ENCODE measurements around the gene PODXL. TPM values are rescaled to one million over a fixed set of nuclear protein-coding genes. Genes with fewer than 3 reads are reported as not detected.

Gene PODXL
- 1.3 TPM for polyA plus RNA-seq

DNA sequence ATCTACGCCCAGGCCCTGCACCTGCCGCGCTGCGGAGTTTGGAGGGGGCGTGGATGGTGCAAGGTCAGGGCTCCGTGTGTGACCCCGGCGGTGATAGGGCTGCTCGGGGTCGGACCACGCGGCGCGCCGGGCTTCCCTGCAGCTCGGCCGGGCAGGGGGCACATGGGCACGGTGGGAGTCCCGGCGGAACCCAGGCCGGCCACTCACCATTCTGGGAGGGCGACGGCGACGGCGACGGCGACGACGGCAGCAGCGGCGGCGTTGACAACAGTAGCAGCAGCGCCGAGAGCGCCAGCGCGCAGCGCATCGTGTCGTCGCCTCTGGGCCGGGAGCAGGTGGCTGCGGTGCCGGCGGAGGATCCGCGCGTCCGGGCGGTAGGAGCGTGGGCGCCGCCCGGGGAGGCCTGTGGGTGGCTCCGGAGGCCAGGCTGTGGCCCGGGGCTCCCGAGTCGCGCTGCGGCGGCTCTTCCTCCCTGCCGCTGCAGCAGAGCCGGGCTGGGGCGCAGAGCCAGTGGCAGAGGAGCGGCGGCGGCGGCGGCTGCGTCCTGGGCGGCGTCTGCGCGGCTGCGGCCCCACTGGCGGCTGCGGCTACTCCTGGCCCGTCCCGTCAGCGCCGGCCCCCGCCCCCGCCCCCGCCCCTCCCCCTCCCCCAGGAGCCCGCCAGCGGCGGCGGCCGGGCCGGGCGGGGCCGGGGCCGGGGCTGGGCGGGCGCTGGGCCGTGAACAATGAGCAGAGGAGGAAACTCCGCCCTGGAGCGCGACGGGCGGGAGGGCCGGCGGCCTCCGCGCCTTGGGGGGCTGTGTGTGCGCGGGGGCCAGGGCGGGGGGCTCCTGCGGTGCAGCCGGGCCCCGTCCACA, at the start of gene PODXL:
Gene PODXL, minus strand, starts transcription at position 576 of the 856 bp plus-strand sequence. Its CDS starts 269 bp downstream, at position 307.
- no peaks in the 10 kb centered on the region for H3K36me3 Mint-ChIP-seq
- peak within 1 kb of the TSS in 2 of 3 donors; percentile 5 to 69 for H3K27ac Mint-ChIP-seq
- peaks cover 19% of the 10 kb centered on the region for H3K27me3 Mint-ChIP-seq
- H3K4me3 Mint-ChIP-seq = peak within 1 kb of the TSS; percentile 83 to 96 (median 88)
- H3K9me3 Mint-ChIP-seq = no peaks in the 10 kb centered on the region
- H3K4me1 Mint-ChIP-seq = peaks cover 14 to 25% (median 20%) of the 10 kb centered on the region in 3 donors

DNA sequence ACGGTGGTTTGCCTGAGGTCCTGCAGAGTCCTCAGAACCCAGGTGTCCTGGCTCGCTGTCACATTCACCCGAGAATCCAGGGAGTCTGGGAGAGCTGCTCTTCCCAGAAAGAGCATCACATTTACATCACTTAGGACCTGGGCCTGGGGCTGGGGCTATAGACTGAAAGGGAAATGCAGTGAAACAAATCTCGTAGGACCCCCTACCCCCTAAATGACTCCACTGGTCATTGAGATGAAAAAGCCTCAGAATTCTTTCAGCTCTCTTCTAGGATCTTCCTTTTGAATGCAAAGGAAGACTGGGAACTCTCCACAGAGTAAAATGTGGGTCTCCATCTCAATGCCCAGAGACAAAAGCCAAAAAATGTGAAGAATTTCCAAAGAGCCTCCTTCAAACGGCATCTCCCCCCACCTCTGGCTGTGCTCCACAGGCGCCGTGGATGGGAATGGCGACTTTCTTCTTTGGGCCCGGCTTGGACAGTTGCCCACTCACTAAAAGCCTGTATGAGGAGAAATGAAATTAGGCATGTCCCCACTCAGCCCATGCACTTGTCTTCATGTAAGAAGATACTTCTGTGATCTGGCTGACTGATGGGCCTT, 49.0 kb upstream of the PODXL start:
- H3K4me3 Mint-ChIP-seq = no peak overlapping the region
- peaks cover 0 to 2% (median 0%) of the 10 kb centered on the region in 3 donors for H3K9me3 Mint-ChIP-seq
- H3K4me1 Mint-ChIP-seq = no peaks in the 10 kb centered on the region
- H3K36me3 Mint-ChIP-seq = no peaks in the 10 kb centered on the region
- H3K27ac Mint-ChIP-seq = no peak overlapping the region
- peaks cover 26% of the 10 kb centered on the region for H3K27me3 Mint-ChIP-seq

DNA sequence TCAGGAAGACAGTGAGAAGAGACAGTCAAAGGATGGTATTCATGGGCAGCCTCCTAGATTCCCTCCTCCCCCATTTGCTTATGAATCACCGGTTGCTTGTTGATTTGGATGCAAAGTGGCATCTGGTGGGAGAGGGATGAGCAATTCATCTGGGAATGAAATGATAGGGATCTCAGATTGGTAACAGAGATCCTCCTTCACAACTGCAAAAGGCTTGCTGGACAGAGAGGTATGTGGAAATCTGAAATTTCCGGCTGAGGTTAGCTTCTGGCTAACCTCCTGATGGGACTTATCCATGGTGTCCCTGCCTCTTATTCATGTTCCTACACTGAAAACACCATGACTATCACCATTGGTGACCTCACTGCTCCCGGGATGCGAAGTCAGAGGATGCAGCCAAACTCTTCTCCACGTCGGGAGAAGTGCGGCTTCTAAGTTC, 48.4 kb upstream of the PODXL start:
- H3K9me3 Mint-ChIP-seq = peaks cover 0 to 2% (median 0%) of the 10 kb centered on the region in 3 donors
- no peaks in the 10 kb centered on the region for H3K36me3 Mint-ChIP-seq
- no peak overlapping the region for H3K27ac Mint-ChIP-seq
- H3K4me3 Mint-ChIP-seq = no peak overlapping the region
- no peaks in the 10 kb centered on the region for H3K4me1 Mint-ChIP-seq
- H3K27me3 Mint-ChIP-seq = peaks cover 27% of the 10 kb centered on the region

DNA sequence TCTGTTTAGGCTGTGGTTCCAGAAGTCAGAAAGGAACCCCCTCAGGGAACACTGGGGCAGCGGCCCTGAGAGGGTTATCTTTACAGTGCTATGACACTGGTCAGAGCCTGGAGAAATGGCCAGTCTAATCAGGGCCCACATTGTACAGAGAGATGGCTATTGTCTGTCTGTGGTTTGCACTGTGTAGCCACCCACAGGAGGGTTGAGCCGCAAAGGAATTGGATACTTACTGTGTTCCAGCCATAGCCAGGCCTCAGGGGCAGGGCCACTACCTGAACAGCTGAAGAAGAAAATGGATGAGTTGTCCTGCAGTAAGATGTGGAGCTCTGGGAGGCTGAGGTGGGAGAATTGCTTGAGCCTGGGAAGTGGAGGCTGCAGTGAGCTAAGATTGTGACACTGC, 47.5 kb upstream of the PODXL start:
- no peaks in the 10 kb centered on the region for H3K4me1 Mint-ChIP-seq
- H3K9me3 Mint-ChIP-seq = peaks cover 0 to 2% (median 0%) of the 10 kb centered on the region in 3 donors
- no peak overlapping the region for H3K4me3 Mint-ChIP-seq
- peaks cover 27% of the 10 kb centered on the region for H3K27me3 Mint-ChIP-seq
- no peak overlapping the region for H3K27ac Mint-ChIP-seq
- H3K36me3 Mint-ChIP-seq = no peaks in the 10 kb centered on the region

DNA sequence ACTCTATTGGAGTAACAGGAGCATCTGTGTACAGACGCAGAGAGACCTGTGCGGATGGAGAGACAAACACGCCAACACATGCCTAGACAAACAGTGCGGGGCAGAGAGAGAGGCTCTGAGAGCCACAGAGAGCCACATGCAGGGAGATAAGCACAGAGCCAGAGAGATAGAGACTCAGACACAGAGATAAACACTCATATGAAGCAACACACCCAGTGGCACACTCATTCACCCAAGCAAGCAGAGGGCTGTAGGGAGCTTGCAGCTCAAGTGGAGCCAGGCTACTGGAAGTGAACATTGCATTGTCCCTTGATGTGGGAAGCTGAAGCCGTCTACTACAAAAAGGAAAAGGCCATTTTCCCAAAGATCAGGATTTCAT, 46.6 kb upstream of the PODXL start:
- Mint-ChIP-seq H3K36me3 (no peaks in the 10 kb centered on the region), H3K4me3 (no peak overlapping the region), H3K27ac (no peak overlapping the region), H3K4me1 (no peaks in the 10 kb centered on the region), H3K27me3 (peaks cover 25% of the 10 kb centered on the region), H3K9me3 (peaks cover 0 to 2% (median 0%) of the 10 kb centered on the region in 3 donors)

DNA sequence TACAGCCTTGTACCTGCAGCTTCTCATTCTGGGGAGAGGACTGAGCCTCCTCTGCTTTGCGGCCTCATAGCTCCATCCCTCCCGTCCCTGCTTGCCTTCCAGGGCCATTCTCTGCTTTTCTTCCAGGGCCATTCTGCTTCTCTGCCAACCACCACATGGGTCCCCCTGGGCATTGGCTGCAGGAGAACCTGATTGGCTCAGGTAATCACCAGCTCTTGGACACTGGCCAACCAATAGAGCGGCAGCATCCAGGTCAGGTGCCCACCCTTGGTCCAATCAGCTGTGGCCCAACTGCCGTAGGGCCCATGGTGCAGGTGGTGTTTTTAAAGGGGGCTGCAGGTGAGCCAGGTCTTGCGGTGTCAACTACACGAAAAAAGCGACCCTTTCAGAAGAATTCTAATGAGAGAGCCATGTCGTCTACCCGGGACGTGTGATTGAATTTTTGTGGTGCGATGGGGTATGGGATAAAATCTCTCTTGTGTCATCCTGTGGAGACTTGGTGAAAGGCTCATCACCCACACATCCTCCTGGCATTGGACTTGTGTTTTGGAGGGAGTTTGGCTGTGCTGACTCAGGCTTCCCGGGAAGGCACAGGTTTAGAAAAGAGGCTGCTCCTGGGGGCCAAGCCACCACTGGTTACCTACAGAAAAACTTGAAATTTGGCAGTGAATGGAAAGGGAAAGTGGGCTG, 46.0 kb upstream of the PODXL start:
- peaks cover 23% of the 10 kb centered on the region for H3K27me3 Mint-ChIP-seq
- no peaks in the 10 kb centered on the region for H3K36me3 Mint-ChIP-seq
- no peak overlapping the region for H3K4me3 Mint-ChIP-seq
- H3K9me3 Mint-ChIP-seq = peaks cover 0 to 2% (median 0%) of the 10 kb centered on the region in 3 donors
- H3K4me1 Mint-ChIP-seq = no peaks in the 10 kb centered on the region
- H3K27ac Mint-ChIP-seq = no peak overlapping the region

DNA sequence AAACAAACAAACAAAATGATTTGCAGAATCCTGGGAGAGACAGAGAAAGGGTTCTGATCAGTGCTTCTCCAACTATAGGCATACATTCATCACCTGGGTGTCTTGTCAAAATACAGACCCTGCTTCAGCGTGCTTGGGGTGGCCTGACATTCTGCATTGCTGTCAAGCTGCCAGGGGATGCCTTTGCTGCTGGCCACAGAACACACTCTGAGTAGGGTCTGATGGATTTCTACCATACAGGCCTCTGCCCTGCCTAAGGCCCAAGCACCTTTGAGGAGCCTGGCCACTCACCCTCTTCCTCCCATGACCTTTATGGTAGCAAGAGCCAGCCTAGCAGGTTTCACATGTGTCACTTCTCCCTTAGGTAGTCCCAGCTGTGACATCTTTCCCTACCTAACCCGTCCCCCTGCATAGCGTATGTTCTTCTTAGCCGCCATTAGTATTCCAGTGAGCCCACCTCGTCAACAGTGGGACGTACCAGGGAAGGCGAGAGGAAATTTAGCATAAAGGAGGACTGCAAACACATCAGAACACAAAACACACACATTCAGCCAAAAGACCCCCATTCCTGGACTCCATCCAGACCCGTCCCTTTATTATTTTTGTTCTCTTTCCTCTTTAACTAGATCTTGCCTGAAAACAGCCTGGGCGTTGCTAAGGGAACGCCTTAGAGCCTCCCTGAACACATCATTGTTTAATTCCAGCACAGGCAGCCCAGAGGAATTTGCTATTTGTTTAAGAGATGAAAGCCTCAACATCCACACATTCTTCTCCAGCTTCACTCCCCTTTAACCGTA, 43.9 kb upstream of the PODXL start:
- peaks cover 5% of the 10 kb centered on the region for H3K27me3 Mint-ChIP-seq
- H3K9me3 Mint-ChIP-seq = no peaks in the 10 kb centered on the region
- no peak overlapping the region for H3K4me3 Mint-ChIP-seq
- H3K4me1 Mint-ChIP-seq = no peaks in the 10 kb centered on the region
- H3K36me3 Mint-ChIP-seq = no peaks in the 10 kb centered on the region
- no peak overlapping the region for H3K27ac Mint-ChIP-seq

DNA sequence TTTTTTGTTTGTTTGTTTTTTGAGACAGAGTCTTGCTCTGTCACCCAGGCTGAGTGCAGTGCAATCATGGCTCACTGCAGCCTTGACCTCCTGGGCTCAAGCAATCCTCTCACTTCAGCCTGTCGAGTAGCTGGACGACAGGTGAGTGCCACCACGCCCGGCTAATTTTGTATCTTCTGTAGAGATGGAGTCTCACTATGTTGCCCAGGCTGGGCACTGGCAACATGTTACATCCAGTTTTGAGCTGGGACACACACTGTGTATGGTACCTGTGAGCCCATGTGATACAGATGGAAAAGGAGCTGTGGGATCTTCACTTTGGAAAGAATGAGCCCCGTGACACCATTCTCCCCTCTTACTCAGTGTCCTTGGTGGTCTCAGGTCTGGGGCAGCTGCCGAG, 40.4 kb upstream of the PODXL start:
- H3K9me3 Mint-ChIP-seq = no peaks in the 10 kb centered on the region
- H3K4me3 Mint-ChIP-seq = no peak overlapping the region
- H3K27me3 Mint-ChIP-seq = peaks cover 6% of the 10 kb centered on the region
- no peaks in the 10 kb centered on the region for H3K4me1 Mint-ChIP-seq
- no peak overlapping the region for H3K27ac Mint-ChIP-seq
- H3K36me3 Mint-ChIP-seq = no peaks in the 10 kb centered on the region

DNA sequence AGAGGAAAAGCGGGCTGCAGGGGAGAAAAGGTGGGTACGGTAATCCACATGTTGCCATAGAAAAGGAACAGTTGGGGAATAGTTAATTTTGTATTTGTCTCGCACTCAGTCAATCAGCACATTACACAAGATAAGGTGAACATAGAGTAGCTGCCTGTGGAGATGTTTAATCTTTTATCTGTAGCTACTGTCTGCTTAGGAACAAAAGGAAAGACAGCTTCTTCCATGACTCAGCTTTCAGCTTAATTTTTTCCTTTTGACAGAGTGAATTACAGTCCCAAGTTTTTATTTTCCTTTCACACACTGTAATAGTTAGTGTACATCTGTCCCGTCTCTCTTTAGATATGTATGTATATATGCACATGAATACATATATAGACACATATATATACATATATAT, 39.3 kb upstream of the PODXL start:
- no peaks in the 10 kb centered on the region for H3K4me1 Mint-ChIP-seq
- H3K9me3 Mint-ChIP-seq = no peaks in the 10 kb centered on the region
- H3K36me3 Mint-ChIP-seq = no peaks in the 10 kb centered on the region
- H3K27me3 Mint-ChIP-seq = peaks cover 6% of the 10 kb centered on the region
- no peak overlapping the region for H3K27ac Mint-ChIP-seq
- H3K4me3 Mint-ChIP-seq = no peak overlapping the region

DNA sequence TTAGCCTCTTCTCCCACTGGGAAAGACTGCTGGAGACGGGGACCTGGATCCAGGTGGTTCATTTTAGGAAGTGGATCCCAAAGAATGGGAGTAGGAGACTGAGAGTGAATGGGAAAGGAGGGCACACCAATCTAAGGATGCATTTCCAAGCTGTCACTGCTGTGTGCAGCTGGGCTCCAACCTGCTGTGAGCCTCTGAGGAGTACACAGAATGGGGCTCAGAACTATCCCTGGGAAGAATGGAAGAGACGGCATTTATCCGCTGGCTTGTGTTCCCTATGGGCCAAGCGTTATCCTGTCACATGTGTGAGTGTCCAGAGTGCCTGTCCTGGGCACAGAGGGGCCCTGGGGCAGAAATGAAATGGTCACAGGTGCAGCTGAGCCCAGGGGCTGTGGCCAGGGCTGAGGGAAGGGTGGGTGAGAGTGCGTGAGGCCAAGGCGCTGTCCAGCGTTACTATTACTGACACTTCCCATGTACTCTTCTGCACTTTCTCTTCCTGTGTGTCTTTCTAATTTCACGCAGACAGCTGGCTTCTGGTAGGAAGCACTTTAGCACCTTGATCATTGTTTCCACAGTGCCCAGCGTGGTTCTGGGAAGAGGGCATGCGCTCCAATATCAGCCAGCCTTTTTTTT, 35.4 kb upstream of the PODXL start:
- H3K9me3 Mint-ChIP-seq = no peaks in the 10 kb centered on the region
- H3K36me3 Mint-ChIP-seq = no peaks in the 10 kb centered on the region
- H3K27me3 Mint-ChIP-seq = peaks cover 3% of the 10 kb centered on the region
- peaks cover 0 to 6% (median 6%) of the 10 kb centered on the region in 3 donors for H3K4me1 Mint-ChIP-seq
- H3K27ac Mint-ChIP-seq = no peak overlapping the region
- no peak overlapping the region for H3K4me3 Mint-ChIP-seq

DNA sequence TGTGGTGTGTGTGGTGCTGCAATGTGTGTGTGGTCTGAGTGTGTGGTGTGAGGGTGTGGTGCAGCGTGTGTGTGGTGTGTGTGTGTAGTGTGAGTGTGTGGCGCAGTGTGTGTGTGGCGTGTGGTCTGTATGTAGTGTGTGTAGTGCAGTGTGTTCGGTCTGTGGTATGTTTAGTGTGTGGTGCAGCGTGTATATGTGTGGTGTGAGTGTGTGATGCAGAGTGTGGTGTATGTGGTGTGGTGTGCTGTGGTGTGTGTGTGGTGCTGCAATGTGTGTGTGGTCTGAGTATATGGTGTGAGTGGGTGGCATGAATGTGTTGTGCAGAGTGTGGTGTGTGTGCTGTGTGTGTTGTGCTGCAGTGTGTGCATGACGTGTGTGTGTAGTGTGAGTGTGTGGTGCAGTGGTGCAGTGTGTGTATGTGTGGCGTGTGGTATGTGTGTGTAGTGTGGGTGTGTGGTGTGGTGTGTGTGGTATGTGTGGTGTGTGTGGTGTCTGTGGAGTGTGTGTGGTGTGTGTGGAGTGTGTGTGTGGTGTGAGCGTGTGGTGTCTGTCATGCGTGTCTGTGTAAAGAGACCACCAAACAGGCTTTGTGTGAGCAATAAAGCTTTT, 31.0 kb upstream of the PODXL start:
- H3K9me3 Mint-ChIP-seq = no peaks in the 10 kb centered on the region
- H3K4me3 Mint-ChIP-seq = no peak overlapping the region
- no peaks in the 10 kb centered on the region for H3K36me3 Mint-ChIP-seq
- no peak overlapping the region for H3K27ac Mint-ChIP-seq
- peaks cover 0 to 6% (median 6%) of the 10 kb centered on the region in 3 donors for H3K4me1 Mint-ChIP-seq
- H3K27me3 Mint-ChIP-seq = peaks cover 2% of the 10 kb centered on the region

DNA sequence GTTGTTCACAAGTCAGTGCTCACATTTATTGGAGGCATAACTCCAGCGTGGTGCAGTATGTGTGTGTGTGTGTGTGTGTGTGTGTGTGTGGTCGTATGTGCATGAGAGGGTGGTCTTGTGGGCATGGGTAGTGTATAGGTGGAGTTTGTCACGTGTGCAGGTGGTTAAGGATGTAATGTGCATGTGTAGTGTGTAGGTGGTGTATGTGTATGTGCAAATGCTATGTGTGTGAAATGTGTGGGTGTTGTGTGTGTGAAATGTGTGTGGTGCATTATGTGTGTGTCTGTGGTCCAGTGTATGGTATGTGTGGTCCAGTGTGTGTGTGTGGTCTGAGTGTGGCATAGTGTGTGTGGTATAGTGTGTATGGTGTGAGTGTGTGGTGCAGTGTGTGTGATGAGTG, 30.3 kb upstream of the PODXL start:
- no peaks in the 10 kb centered on the region for H3K9me3 Mint-ChIP-seq
- H3K36me3 Mint-ChIP-seq = no peaks in the 10 kb centered on the region
- peaks cover 0 to 6% (median 6%) of the 10 kb centered on the region in 3 donors for H3K4me1 Mint-ChIP-seq
- no peak overlapping the region for H3K27ac Mint-ChIP-seq
- H3K27me3 Mint-ChIP-seq = peaks cover 2% of the 10 kb centered on the region
- H3K4me3 Mint-ChIP-seq = no peak overlapping the region

DNA sequence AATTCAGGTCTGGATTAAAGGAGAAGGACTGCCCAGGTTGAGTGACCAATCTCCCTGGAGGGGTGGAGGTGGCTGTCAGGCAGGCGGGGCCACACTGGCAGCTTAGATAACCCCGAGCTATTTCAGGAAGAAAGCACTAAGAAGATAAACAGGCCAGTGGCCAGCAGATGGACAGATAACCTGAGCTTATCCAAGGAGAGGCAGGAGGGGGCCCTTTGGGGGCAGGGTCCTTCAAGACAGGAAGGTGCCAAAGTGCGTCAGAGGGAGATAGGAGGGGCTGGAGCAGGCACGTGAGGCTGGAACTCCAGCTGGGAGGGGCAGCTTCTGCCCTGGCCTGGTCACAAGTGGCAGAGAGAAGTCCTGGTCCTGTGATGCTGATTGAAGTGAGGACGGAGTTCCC, 29.8 kb upstream of the PODXL start:
- Mint-ChIP-seq H3K36me3 (no peaks in the 10 kb centered on the region), H3K27me3 (peaks cover 2% of the 10 kb centered on the region), H3K27ac (no peak overlapping the region), H3K4me1 (peaks cover 0 to 6% (median 6%) of the 10 kb centered on the region in 3 donors), H3K9me3 (no peaks in the 10 kb centered on the region), H3K4me3 (no peak overlapping the region)

DNA sequence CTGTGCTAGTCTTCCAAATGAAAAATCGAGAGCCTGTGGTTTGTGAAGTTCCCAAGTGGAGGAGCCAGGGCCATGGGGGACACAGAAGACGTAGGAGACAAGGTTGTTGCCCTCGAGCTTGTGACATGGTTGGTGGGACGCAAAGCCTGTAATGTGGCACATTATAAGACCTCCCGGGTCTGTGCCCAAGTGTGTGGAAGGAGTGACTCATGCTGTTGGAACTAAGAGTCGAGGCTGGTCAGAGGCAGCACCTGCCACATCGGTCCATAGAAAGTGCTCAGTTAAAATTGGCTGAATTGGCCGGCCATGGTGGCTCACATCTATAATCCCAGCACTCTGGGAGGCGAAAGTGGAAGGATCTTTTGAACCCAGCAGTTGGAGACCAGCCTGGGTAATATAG, 27.0 kb upstream of the PODXL start:
- Mint-ChIP-seq H3K27me3 (peaks cover 2% of the 10 kb centered on the region), H3K9me3 (no peaks in the 10 kb centered on the region), H3K27ac (no peak overlapping the region), H3K36me3 (no peaks in the 10 kb centered on the region), H3K4me3 (no peak overlapping the region), H3K4me1 (no peaks in the 10 kb centered on the region)
